ENCODE data around the gene CABLES1.
A peak's percentile ranks its signal among the peaks of the same experiment; 100 is the strongest.

CABLES1 gene

DNA sequence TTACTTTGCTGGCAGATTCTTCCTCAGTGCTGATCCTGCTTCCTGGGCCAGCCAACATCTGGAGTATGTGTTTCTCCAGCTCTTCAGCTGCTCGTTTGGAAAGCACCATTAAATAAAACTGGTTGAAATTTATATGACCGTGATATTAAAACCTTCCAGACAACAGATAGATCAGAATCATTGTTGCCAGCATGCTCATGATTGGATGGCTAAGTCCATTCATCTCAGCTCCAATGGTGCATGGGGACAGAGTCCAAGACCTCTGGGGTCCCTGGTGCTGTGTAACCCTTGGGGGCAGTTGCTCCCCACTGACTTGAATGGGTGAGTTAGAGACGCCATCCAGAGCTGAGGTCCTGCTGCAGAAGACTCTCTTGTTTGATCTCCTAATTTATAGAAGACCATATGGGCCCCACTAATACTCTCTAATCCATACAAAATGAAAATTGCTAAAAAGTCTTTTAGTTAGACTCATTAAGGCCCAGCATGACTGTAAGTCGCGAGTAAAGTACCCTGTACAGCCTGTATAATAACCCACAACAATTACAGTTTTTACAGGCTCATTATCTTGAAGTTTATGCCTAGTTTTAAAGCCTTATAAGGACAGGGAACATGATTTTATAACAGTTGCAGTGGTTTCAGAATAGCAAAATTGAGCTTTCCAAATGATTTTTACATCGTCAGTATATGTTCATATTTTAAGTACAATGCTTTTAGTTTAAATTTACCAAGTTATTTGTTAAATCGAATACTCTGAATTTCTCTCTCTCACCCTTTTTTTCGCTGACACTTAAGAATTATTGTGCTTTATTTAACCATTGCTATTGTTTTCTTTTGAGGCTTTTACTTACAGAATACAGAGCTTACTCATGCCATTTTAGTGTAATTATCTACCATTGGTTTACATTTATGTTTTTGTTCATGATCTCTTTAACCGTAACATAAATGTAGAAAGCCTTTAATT lies 60.0 kb downstream of the CABLES1 start:
- no peak overlapping the region for H3K27ac ChIP-seq
- no peak for DNase-seq (ENCODE audit: low spot score)
- CTCF ChIA-PET, result no interaction called here
- TF ChIP-seq CTCF (conservative IDR thresholded peaks at IDR 0.05; ENCODE audit: low read depth), result no peak
- POLR2A ChIA-PET (ENCODE audit: low non-redundant PET), result no interaction called here

GRCh38 chr18:23196119-23197007 lies 61.1 kb downstream of the CABLES1 start:
- no peak overlapping the region for H3K27ac ChIP-seq
- POLR2A ChIA-PET (ENCODE audit: low non-redundant PET), result no interaction called here
- CTCF ChIA-PET, result no interaction called here
- TF ChIP-seq CTCF (conservative IDR thresholded peaks at IDR 0.05; ENCODE audit: low read depth), result no peak
- peak; percentile 4 for DNase-seq (ENCODE audit: low spot score)

GRCh38 chr18:23198217-23198845 lies 63.0 kb downstream of the CABLES1 start:
- TF ChIP-seq CTCF (conservative IDR thresholded peaks at IDR 0.05; ENCODE audit: low read depth), result no peak
- CTCF ChIA-PET, result no interaction called here
- no peak for DNase-seq (ENCODE audit: low spot score)
- no peak overlapping the region for H3K27ac ChIP-seq
- POLR2A ChIA-PET (ENCODE audit: low non-redundant PET), result no interaction called here

DNA sequence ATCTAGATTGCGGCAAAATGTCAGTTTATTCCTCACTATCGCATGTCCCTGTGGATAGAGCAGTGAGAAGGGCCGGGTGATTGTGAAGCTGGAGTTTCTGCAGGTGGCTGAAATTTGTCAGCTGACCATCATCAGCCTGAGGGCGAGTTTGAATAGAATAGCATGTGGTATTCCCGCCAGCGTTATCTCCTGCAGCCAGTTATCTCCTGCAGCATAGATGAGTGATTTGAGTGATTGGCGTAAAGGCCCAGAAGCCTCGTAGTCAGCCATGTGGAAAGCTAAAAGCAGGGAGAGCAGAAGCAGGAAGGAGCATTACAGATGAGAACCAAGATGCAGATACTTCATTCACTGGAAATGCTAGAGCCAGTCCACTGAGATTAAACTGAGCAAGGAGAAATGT lies 65.5 kb downstream of the CABLES1 start:
- CTCF ChIA-PET, result no interaction called here
- POLR2A ChIA-PET (ENCODE audit: low non-redundant PET), result no interaction called here
- TF ChIP-seq CTCF (conservative IDR thresholded peaks at IDR 0.05; ENCODE audit: low read depth), result no peak
- no peak for DNase-seq (ENCODE audit: low spot score)
- H3K27ac ChIP-seq, result no peak overlapping the region

DNA sequence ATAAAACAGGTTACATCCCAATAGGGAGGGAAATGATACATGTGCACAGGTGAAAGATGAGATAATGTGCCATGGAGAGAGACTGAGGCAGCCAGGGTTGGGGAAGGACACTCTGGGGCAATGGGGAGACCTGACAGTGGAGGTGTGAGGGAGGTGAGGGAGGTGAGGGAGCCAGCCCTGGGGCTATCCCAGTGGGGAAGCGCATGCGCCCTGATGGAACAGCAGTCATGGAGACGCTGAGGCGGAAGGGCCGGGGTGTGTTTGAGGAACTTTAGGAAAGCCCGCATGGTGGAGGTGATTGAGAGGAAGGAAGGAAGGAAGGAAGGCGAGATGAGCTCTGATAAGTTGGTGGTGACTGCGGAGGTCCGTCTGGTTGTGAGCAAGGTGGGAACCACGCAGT lies 66.5 kb downstream of the CABLES1 start:
- TF ChIP-seq CTCF (conservative IDR thresholded peaks at IDR 0.05; ENCODE audit: low read depth), result no peak
- ChIA-PET CTCF (no interaction called here), POLR2A (ENCODE audit: low non-redundant PET) (no interaction called here)
- DNase-seq (ENCODE audit: low spot score), result no peak
- no peak overlapping the region for H3K27ac ChIP-seq

DNA sequence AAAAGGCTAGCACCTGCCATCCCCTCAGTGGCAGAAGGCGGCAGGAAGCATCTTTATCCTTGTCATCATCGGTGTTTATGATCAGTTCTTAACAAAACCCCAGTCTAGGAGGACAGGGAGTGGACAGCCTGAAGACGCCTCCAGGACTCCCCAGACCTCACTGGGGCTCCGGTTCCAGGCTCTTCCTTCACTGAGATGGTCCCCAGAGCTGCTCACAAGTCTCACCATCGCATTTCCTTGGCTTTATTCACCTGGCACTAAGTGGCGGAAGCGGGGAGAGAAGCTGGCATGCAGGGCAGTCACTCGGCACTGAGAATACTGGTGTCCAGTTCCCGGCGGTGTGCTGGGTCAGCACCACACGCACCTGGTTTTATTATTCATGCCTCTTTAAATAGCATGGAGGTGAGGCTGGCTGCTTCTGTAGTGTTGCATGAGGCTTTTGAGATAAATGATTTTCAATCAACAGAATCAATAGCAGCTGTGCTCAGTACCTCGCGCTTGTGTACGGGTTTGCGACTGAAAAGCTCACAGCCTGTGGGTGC lies 68.7 kb downstream of the CABLES1 start:
- TF ChIP-seq CTCF (conservative IDR thresholded peaks at IDR 0.05; ENCODE audit: low read depth), result no peak
- ChIA-PET CTCF (interaction anchor here (0.7 kb wide), 1 partner anchor 10 kb away, joined by 6 read pairs; no protein-coding TSS in a partner anchor), POLR2A (ENCODE audit: low non-redundant PET) (no interaction called here)
- H3K27ac ChIP-seq, result no peak overlapping the region
- no peak for DNase-seq (ENCODE audit: low spot score)
